A673 (cell line): ENCODE measurements around the gene EMX1.

Source experiments
- EZH2 ChIP-seq: fragments of 200-600 bp; sonication (generic); IDR thresholded peaks from 2 replicates; pipeline ENCODE4 v1.6.1; 2017; ENCODE audit warnings: borderline replicate concordance, low read depth, mild to moderate bottlenecking, mixed read lengths, antibody characterized with exemption, low read length; ENCODE audit not compliant: poor library complexity, severe bottlenecking
- TF ChIP-seq, protein P1 (sequence below): fragments of 300-800, 200-600 bp; sonication (generic); conservative IDR thresholded peaks from 2 replicates; pipeline ENCODE4 v1.5.1; 2017; ENCODE audit warnings: low read depth, mild to moderate bottlenecking, antibody characterized with exemption, low read length, moderate library complexity, mixed read lengths

DNA sequence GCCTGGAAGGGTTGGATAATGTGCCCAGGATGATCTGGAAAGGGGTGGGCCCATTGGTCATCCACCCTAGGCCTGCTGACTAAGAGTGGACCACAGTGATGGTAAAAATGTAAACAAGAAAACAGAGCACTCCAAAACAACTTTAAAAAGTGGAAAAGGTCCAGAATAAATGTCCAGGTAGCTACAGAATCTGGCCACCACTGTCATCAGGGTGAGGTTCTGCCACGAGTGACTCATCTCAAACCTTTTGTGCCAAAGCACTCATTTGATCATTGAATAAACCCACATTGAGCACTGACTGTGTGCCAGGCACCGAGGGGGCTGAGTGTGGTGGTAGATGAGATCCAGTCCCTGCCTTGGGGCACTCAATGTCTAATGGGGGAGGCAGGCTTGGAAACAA is 64.9 kb downstream of the EMX1 start:
- TF ChIP-seq, protein P1, sequence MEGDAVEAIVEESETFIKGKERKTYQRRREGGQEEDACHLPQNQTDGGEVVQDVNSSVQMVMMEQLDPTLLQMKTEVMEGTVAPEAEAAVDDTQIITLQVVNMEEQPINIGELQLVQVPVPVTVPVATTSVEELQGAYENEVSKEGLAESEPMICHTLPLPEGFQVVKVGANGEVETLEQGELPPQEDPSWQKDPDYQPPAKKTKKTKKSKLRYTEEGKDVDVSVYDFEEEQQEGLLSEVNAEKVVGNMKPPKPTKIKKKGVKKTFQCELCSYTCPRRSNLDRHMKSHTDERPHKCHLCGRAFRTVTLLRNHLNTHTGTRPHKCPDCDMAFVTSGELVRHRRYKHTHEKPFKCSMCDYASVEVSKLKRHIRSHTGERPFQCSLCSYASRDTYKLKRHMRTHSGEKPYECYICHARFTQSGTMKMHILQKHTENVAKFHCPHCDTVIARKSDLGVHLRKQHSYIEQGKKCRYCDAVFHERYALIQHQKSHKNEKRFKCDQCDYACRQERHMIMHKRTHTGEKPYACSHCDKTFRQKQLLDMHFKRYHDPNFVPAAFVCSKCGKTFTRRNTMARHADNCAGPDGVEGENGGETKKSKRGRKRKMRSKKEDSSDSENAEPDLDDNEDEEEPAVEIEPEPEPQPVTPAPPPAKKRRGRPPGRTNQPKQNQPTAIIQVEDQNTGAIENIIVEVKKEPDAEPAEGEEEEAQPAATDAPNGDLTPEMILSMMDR: no peak
- TF ChIP-seq EZH2: no peak
